Gastroesophageal sphincter (tissue), 4 donors: Measurements from ENCODE around the gene ISYNA1. TPM values are rescaled to one million over a fixed set of nuclear protein-coding genes. Genes with fewer than 3 reads are reported as not detected.
A peak's percentile ranks its signal among the peaks of the same experiment; 100 is the strongest.
"Not testable (repeated sequence)": the region's sequence is repeated elsewhere in the genome, so short reads cannot be mapped to it uniquely, and the experiment has no call there.

Experiments used
- ATAC-seq: fragments of 150-250 bp; one replicate; pipeline ENCODE4 v1.9.1; 2016; ENCODE audit warnings: mild to moderate bottlenecking, moderate library complexity
- H3K27ac ChIP-seq, 4 donors: fragments of 200-600 bp; sonication (generic) in 3 of 4; 1 replicate in 3 of 4; 2 replicates in 1 of 4; pipeline ENCODE4 v1.5.1; 2016 to 2019
- H3K27me3 ChIP-seq: fragments of 200-600 bp; sonication (generic); one replicate; pipeline ENCODE4 v1.5.1; 2019
- H3K36me3 ChIP-seq, 2 donors: fragments of 200-600 bp; sonication (generic); one replicate each; pipeline ENCODE4 v1.5.1; 2019; ENCODE audit warnings: control low read depth in 1 of 2
- H3K4me1 ChIP-seq, 3 donors: fragments of 200-600 bp; sonication (generic); 1 replicate in 2 of 3; 2 replicates in 1 of 3; pipeline ENCODE4 v1.5.1; 2016 to 2019; ENCODE audit warnings: control low read depth in 2 of 3
- H3K4me3 ChIP-seq, 2 donors: fragments of 200-600 bp; sonication (generic); one replicate each; pipeline ENCODE4 v1.5.1; 2019; ENCODE audit warnings: mild to moderate bottlenecking in 1 of 2, moderate library complexity in 1 of 2
- H3K9me3 ChIP-seq, 3 donors: fragments of 200-600 bp; sonication (generic); one replicate each; pipeline ENCODE4 v1.5.1; 2017 to 2019; ENCODE audit warnings: control low read depth in 2 of 3
- CTCF ChIP-seq, 4 experiments: fragments of 200-600 bp in 2 of 4; fragments of 450-650 bp in 2 of 4; sonication (generic) in 1 of 4; IDR thresholded peaks; one replicate each; pipeline ENCODE4 v1.5.1; 2017 to 2019; ENCODE audit warnings: antibody characterized with exemption in 4 of 4, mild to moderate bottlenecking in 2 of 4, moderate library complexity in 2 of 4
- EP300 ChIP-seq: sonication (generic); formaldehyde crosslinking; IDR thresholded peaks from one replicate; pipeline ENCODE4 v1.6.1; 2017; ENCODE audit warnings: antibody characterized with exemption, mild to moderate bottlenecking
- POLR2A ChIP-seq, 2 donors: fragments of 450-650 bp; IDR thresholded peaks; one replicate each; pipeline ENCODE4 v1.6.1; 2017; ENCODE audit warnings: antibody characterized with exemption in 2 of 2, mild to moderate bottlenecking in 2 of 2, moderate library complexity in 1 of 2
- POLR2AphosphoS5 ChIP-seq: sonication (generic); formaldehyde crosslinking; IDR thresholded peaks from one replicate; pipeline ENCODE4 v1.6.1; 2017; ENCODE audit warnings: antibody characterized with exemption
- WGBS, 2 donors: methylation state at CpG; one replicate each; pipeline ENCODE4 v1.1.5; 2018; ENCODE audit warnings: low coverage in 1 of 2; 5-methylcytosine and 5-hydroxymethylcytosine counted together
- total RNA-seq, 4 donors: library from RNA; depleted of rRNA; stranded (reverse); fragments of >200 nt; gene quantifications; one replicate each; pipeline ENCODE4 v1.1.0, GENCODE V29; 2016

Gene ISYNA1
- total RNA-seq, 4 donors from 2014 or later = 15.2 to 31.6 (median 19.8) TPM

- Histone ChIP-seq H3K27ac (no peak overlapping the region), H3K4me1 (peaks cover 0 to 7% (median 0%) of the 10 kb centered on the region in 3 donors), H3K27me3 (no peaks in the 10 kb centered on the region), H3K36me3 (no peaks in the 10 kb centered on the region), H3K4me3 (no peak overlapping the region), H3K9me3 (no peaks in the 10 kb centered on the region)
- TF ChIP-seq POLR2A (IDR thresholded peaks at IDR 0.05) = no peak
- TF ChIP-seq CTCF (IDR thresholded peaks at IDR 0.05) = peak in 2 of 4 experiments; percentile 14 to 49
- no peak for ATAC-seq
- 52 to 61% methylated on average over 4 to 9 of the region's 10 CpGs for WGBS, 2 donors
Observed at GRCh38 chr19:18408053-18408476, 29.9 kb downstream of the ISYNA1 start.

GRCh38 chr19:18406749-18407148 lies 31.2 kb downstream of the ISYNA1 start:
- TF ChIP-seq POLR2AphosphoS5 = no peak
- no peak for TF ChIP-seq EP300
- no peak for TF ChIP-seq POLR2A (IDR thresholded peaks at IDR 0.05)
- TF ChIP-seq CTCF (IDR thresholded peaks at IDR 0.05) = no peak
- WGBS, 2 donors = 83 to 94% methylated on average over 5 to 9 of the region's 9 CpGs
- Histone ChIP-seq H3K36me3 (no peaks in the 10 kb centered on the region), H3K4me1 (peaks cover 0 to 7% (median 0%) of the 10 kb centered on the region in 3 donors), H3K27ac (no peak overlapping the region), H3K4me3 (no peak overlapping the region), H3K27me3 (no peaks in the 10 kb centered on the region), H3K9me3 (no peaks in the 10 kb centered on the region)
- ATAC-seq = no peak

- 89 to 91% methylated on average over 6 to 9 of the region's 11 CpGs for WGBS, 2 donors
- H3K36me3 ChIP-seq, H3K27ac ChIP-seq, H3K4me1 ChIP-seq, ATAC-seq, H3K27me3 ChIP-seq, H3K9me3 ChIP-seq, H3K4me3 ChIP-seq: not testable (repeated sequence)
Observed at GRCh38 chr19:18405754-18406153, 32.2 kb downstream of the ISYNA1 start.

GRCh38 chr19:18402455-18403248 lies 35.3 kb downstream of the ISYNA1 start:
- H3K9me3 ChIP-seq, H3K36me3 ChIP-seq, H3K4me3 ChIP-seq, H3K4me1 ChIP-seq, ATAC-seq, H3K27me3 ChIP-seq: not testable (repeated sequence)
- H3K27ac ChIP-seq = peak overlapping the region in 1 of 4 donors; percentile 51
- WGBS, 2 donors = 78 to 81% methylated on average over 4 to 11 of the region's 18 CpGs

GRCh38 chr19:18401580-18402112 lies 36.3 kb downstream of the ISYNA1 start:
- Histone ChIP-seq H3K36me3 (no peaks in the 10 kb centered on the region), H3K27ac (peak overlapping the region in 1 of 4 donors; percentile 51), H3K4me3 (no peak overlapping the region), H3K9me3 (no peaks in the 10 kb centered on the region), H3K27me3 (peaks cover 16% of the 10 kb centered on the region), H3K4me1 (peaks cover 0 to 8% (median 0%) of the 10 kb centered on the region in 3 donors)
- 20% methylated on average over 4 of the region's 7 CpGs; no CpG with 5 or more reads in 1 of the 2 donors for WGBS, 2 donors
- TF ChIP-seq EP300 (no peak), CTCF (IDR thresholded peaks at IDR 0.05) (peak in 2 of 4 experiments; percentile 19 to 47)
- peak; percentile 76 for ATAC-seq

GRCh38 chr19:18399008-18399407 lies 38.9 kb downstream of the ISYNA1 start:
- Histone ChIP-seq H3K36me3 (no peaks in the 10 kb centered on the region), H3K27me3 (peaks cover 29% of the 10 kb centered on the region), H3K27ac (no peak overlapping the region), H3K4me3 (no peak overlapping the region), H3K4me1 (peaks cover 0 to 8% (median 0%) of the 10 kb centered on the region in 3 donors), H3K9me3 (no peaks in the 10 kb centered on the region)
- WGBS, 2 donors = 31% methylated on average over 6 of the region's 6 CpGs; no CpG with 5 or more reads in 1 of the 2 donors
- peak; percentile 52 for ATAC-seq
- TF ChIP-seq POLR2AphosphoS5 (peak; percentile 74), CTCF (IDR thresholded peaks at IDR 0.05) (no peak)
